MM.1S (cell line): ENCODE measurements around the gene SEPTIN1.
A peak's percentile ranks its signal among the peaks of the same experiment; 100 is the strongest.

Source experiments
- DNase-seq: peaks from one replicate; pipeline ENCODE4 v3.0.0-alpha.2; 2015
- H2AFZ ChIP-seq: fragments of 300-600 bp; sonication (generic); 2 replicates; pipeline ENCODE4 v1.6.0; 2016; ENCODE audit warnings: antibody characterized with exemption, low read length
- H3F3A ChIP-seq: fragments of 300-600 bp; sonication (generic); 2 replicates; pipeline ENCODE4 v1.6.1; 2016; ENCODE audit warnings: mild to moderate bottlenecking, antibody characterized with exemption, low read length, moderate library complexity, mixed read lengths; ENCODE audit not compliant: insufficient read depth
- H3K27ac ChIP-seq: fragments of 300-600 bp; sonication (generic); 2 replicates; pipeline ENCODE4 v1.5.1; 2016; ENCODE audit warnings: mild to moderate bottlenecking, low read length
- H3K27me3 ChIP-seq: fragments of 300-600 bp; sonication (generic); replicated peaks from 2 replicates; pipeline ENCODE4 v1.6.0; 2016; ENCODE audit warnings: low read length; ENCODE audit not compliant: insufficient read depth
- H3K36me3 ChIP-seq: fragments of 300-600 bp; sonication (generic); replicated peaks from 2 replicates; pipeline ENCODE4 v1.6.1; 2016; ENCODE audit warnings: mild to moderate bottlenecking, low read length, mixed read lengths; ENCODE audit not compliant: insufficient read depth
- H3K4me1 ChIP-seq: fragments of 300-600 bp; sonication (generic); 2 replicates; pipeline ENCODE4 v1.6.1; 2016; ENCODE audit warnings: low read length, mixed read lengths
- H3K4me2 ChIP-seq: fragments of 300-600 bp; sonication (generic); 2 replicates; pipeline ENCODE4 v1.6.0; 2016; ENCODE audit warnings: low read depth, low read length
- H3K4me3 ChIP-seq: fragments of 300-600 bp; sonication (generic); 2 replicates; pipeline ENCODE4 v1.5.1; 2016; ENCODE audit warnings: low read length, mixed read lengths
- H3K79me2 ChIP-seq: fragments of 300-600 bp; sonication (generic); 2 replicates; pipeline ENCODE4 v1.6.1; 2016; ENCODE audit warnings: mixed run types, low read length, mixed read lengths
- H3K9ac ChIP-seq: fragments of 300-600 bp; sonication (generic); 2 replicates; pipeline ENCODE4 v1.6.1; 2016; ENCODE audit warnings: low read length, mixed read lengths
- H3K9me2 ChIP-seq: fragments of 300-600 bp; sonication (generic); replicated peaks from 2 replicates; pipeline ENCODE4 v1.6.1; 2016; ENCODE audit warnings: mild to moderate bottlenecking, low read length, mixed read lengths; ENCODE audit not compliant: insufficient read depth
- H3K9me3 ChIP-seq: fragments of 300-600 bp; sonication (generic); replicated peaks from 2 replicates; pipeline ENCODE4 v1.6.1; 2016; ENCODE audit warnings: mild to moderate bottlenecking, low read length, mixed read lengths; ENCODE audit not compliant: insufficient read depth
- H4K20me1 ChIP-seq: fragments of 300-600 bp; sonication (generic); 2 replicates; pipeline ENCODE4 v1.6.1; 2016; ENCODE audit warnings: mild to moderate bottlenecking, low read length, moderate library complexity, mixed read lengths; ENCODE audit not compliant: insufficient read depth
- EZH2 ChIP-seq: fragments of 300-600 bp; sonication (generic); optimal IDR thresholded peaks from 2 replicates; pipeline ENCODE3; 2017; ENCODE audit warnings: low read depth, mild to moderate bottlenecking, antibody characterized with exemption, low read length, mixed read lengths
- EZH2phosphoT487 ChIP-seq: fragments of 300-600 bp; sonication (generic); IDR thresholded peaks from 2 replicates; pipeline ENCODE4 v1.6.1; 2018; ENCODE audit warnings: antibody characterized with exemption, low read length
- TF ChIP-seq, protein P1 (sequence below): fragments of 300-600 bp; sonication (generic); IDR thresholded peaks from 2 replicates; pipeline ENCODE4 v1.5.1; 2016; ENCODE audit warnings: antibody characterized with exemption, low read length, mixed read lengths

Gene SEPTIN1

DNA sequence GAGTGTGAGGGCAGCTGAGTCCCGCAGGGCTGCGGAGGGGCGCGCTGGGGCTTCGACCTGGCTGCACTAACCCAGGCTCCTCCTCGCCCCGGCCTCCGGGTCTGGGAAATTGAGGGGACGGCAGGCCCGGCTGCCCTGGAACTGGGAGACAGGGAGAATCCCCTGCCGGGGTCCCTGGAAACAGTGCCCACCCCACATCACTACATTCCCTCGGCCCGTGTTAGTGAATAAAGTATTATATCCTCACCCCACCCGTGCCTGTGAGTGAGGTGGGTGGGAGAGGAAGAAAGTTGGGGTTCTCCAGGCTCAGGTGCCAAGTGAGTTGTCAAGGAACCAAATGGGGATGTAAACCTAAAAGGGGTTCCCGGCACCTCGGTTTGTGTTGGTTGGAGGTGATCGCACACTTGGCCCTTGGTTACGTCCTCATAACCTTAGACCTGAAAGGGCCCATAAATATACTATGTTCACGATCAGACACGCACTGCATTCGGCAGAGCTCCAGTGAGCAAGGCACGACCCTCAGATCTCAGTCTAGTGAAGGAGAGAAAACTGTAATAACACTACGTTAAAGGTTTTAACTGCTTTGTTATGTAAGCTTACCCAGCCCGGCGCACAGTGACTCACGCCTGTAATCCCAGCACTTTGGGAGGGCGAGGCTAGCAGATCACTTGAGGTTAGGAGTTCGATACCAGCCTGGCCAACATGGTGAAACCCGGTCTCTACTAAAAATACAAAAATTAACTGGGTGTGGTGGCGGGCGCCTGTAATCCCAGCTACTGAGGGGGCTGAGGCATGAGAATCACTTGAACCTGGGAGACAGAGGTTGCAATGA, 36.2 kb upstream of the SEPTIN1 start:
- Histone ChIP-seq H3K27ac (peak overlapping the region; percentile 58; the same call in 1 of the 2 replicates), H3K9me3 (no peaks in the 10 kb centered on the region), H3K4me1 (peaks cover 26% of the 10 kb centered on the region), H3K9me2 (no peaks in the 10 kb centered on the region), H3K27me3 (no peaks in the 10 kb centered on the region), H2AFZ (peak overlapping the region; percentile 80), H3K4me3 (peak overlapping the region; percentile 69), H3K4me2 (peak overlapping the region; percentile 99), H3K36me3 (no peaks in the 10 kb centered on the region), H4K20me1 (no peaks in the 10 kb centered on the region), H3K79me2 (no peaks in the 10 kb centered on the region), H3K9ac (peak overlapping the region; percentile 62), H3F3A (peaks cover 33% of the 10 kb centered on the region)
- no peak for DNase-seq
- no peak for TF ChIP-seq EZH2phosphoT487
- TF ChIP-seq, protein P1, sequence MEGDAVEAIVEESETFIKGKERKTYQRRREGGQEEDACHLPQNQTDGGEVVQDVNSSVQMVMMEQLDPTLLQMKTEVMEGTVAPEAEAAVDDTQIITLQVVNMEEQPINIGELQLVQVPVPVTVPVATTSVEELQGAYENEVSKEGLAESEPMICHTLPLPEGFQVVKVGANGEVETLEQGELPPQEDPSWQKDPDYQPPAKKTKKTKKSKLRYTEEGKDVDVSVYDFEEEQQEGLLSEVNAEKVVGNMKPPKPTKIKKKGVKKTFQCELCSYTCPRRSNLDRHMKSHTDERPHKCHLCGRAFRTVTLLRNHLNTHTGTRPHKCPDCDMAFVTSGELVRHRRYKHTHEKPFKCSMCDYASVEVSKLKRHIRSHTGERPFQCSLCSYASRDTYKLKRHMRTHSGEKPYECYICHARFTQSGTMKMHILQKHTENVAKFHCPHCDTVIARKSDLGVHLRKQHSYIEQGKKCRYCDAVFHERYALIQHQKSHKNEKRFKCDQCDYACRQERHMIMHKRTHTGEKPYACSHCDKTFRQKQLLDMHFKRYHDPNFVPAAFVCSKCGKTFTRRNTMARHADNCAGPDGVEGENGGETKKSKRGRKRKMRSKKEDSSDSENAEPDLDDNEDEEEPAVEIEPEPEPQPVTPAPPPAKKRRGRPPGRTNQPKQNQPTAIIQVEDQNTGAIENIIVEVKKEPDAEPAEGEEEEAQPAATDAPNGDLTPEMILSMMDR = no peak; the same call in 1 of the 2 replicates
- TF ChIP-seq EZH2 = no peak

- Histone ChIP-seq H3K4me3 (peak overlapping the region; percentile 69), H3K79me2 (0 out of 2 replicates have a peak, but pooled peaks cover 2% of the 10 kb centered on the region), H2AFZ (peak overlapping the region; percentile 80), H3K9ac (peak overlapping the region; percentile 62), H3F3A (peaks cover 33% of the 10 kb centered on the region), H3K27ac (peak overlapping the region; percentile 58), H3K4me2 (peak overlapping the region; percentile 99), H3K9me2 (no peaks in the 10 kb centered on the region), H3K4me1 (peaks cover 26% of the 10 kb centered on the region), H3K9me3 (no peaks in the 10 kb centered on the region), H3K36me3 (0 out of 2 replicates have a peak, but pooled peaks cover 4% of the 10 kb centered on the region), H4K20me1 (no peaks in the 10 kb centered on the region), H3K27me3 (no peaks in the 10 kb centered on the region)
- DNase-seq = peak; percentile 98
- TF ChIP-seq, protein P1 = peak; percentile 30
- no peak for TF ChIP-seq EZH2
Observed at GRCh38 chr16:30417529-30418349, 35.4 kb upstream of the SEPTIN1 start.

GRCh38 chr16:30416624-30417528, 34.5 kb upstream of the SEPTIN1 start:
- Histone ChIP-seq H3K36me3 (0 out of 2 replicates have a peak, but pooled peaks cover 4% of the 10 kb centered on the region), H3K9me2 (no peaks in the 10 kb centered on the region), H2AFZ (no peak overlapping the region), H3K27ac (no peak overlapping the region), H3K9ac (no peak overlapping the region), H3K4me2 (peak overlapping the region; percentile 99; the same call in 1 of the 2 replicates), H3F3A (peaks cover 33% of the 10 kb centered on the region), H3K9me3 (no peaks in the 10 kb centered on the region), H3K4me3 (peak overlapping the region; percentile 69; the same call in 1 of the 2 replicates), H4K20me1 (no peaks in the 10 kb centered on the region), H3K4me1 (peaks cover 26% of the 10 kb centered on the region), H3K79me2 (0 out of 2 replicates have a peak, but pooled peaks cover 5% of the 10 kb centered on the region), H3K27me3 (no peaks in the 10 kb centered on the region)
- DNase-seq = no peak
- TF ChIP-seq, protein P1 = no peak
- no peak for TF ChIP-seq EZH2
- TF ChIP-seq EZH2phosphoT487 = no peak
